Right lobe of liver (tissue), 4 donors: Measurements from ENCODE around the gene CYP2C19.

Experiments
- CTCF ChIP-seq, 4 donors: fragments of 200-600 bp in 3 of 4; fragments of 450-650 bp in 1 of 4; IDR thresholded peaks; one replicate each; pipeline versions ENCODE4 v1.5.1 to v1.8.0; 2016 to 2022; ENCODE audit warnings: antibody characterized with exemption in 4 of 4, mild to moderate bottlenecking in 2 of 4
- POLR2A ChIP-seq: fragments of 450-650 bp; IDR thresholded peaks from one replicate; pipeline ENCODE4 v1.6.1; 2017; ENCODE audit warnings: antibody characterized with exemption, mild to moderate bottlenecking
- donor health status: DM: no; HTN: no; CAD: no.
- donor health status: DM: no; HTN: no; CAD: no.
- donor health status: DM: no; HTN: yes; CAD: no.

- no peak for TF ChIP-seq POLR2A
- TF ChIP-seq CTCF (IDR thresholded peaks at IDR 0.05) = no peak
Measured at GRCh38 chr10:94878649-94879048, 116.2 kb downstream of the CYP2C19 start.
